Neural progenitor cell (in vitro differentiated cells): Measurements from ENCODE around the gene FOXN3. TPM values are rescaled to one million over a fixed set of nuclear protein-coding genes. Genes with fewer than 3 reads are reported as not detected.

Experiments used
- DNase-seq: peaks from one replicate; pipeline ENCODE4 v3.0.0-alpha.2; 2016; ENCODE audit warnings: low spot score
- H2AFZ ChIP-seq: fragments of 200-600 bp; sonication (generic); replicated peaks from 2 replicates; pipeline ENCODE4 v1.6.1; 2016; ENCODE audit warnings: antibody characterized with exemption
- H3F3A ChIP-seq: fragments of 200-600 bp; sonication (generic); 2 replicates; pipeline ENCODE4 v1.6.1; 2016; ENCODE audit warnings: antibody characterized with exemption, low read depth
- H3K27ac ChIP-seq: fragments of 200-600 bp; sonication (generic); 2 replicates; pipeline ENCODE4 v1.5.1; 2016; ENCODE audit warnings: mild to moderate bottlenecking
- H3K27me3 ChIP-seq: fragments of 200-600 bp; sonication (generic); 2 replicates; pipeline ENCODE4 v1.6.1; 2016; ENCODE audit warnings: mild to moderate bottlenecking, moderate library complexity
- H3K36me3 ChIP-seq: fragments of 200-600 bp; sonication (generic); 2 replicates; pipeline ENCODE4 v1.5.1; 2016
- H3K4me1 ChIP-seq: fragments of 200-600 bp; sonication (generic); 2 replicates; pipeline ENCODE4 v1.6.1; 2016; ENCODE audit warnings: mixed run types
- H3K4me2 ChIP-seq: fragments of 200-600 bp; sonication (generic); 2 replicates; pipeline ENCODE4 v1.6.1; 2016
- H3K4me3 ChIP-seq: fragments of 200-600 bp; sonication (generic); 2 replicates; pipeline ENCODE4 v1.5.1; 2016
- H3K79me2 ChIP-seq: fragments of 200-600 bp; sonication (generic); 2 replicates; pipeline ENCODE4 v1.6.1; 2016; ENCODE audit warnings: low read depth
- H3K9ac ChIP-seq: fragments of 200-600 bp; sonication (generic); 2 replicates; pipeline ENCODE4 v1.6.1; 2016
- H3K9me3 ChIP-seq: fragments of 200-600 bp; sonication (generic); 2 replicates; pipeline ENCODE4 v1.5.1; 2016; ENCODE audit warnings: low read depth
- H4K20me1 ChIP-seq: fragments of 200-600 bp; sonication (generic); 2 replicates; pipeline ENCODE4 v1.6.1; 2016; ENCODE audit warnings: low read depth
- H3K27ac Mint-ChIP-seq: 3 replicates; pipeline ENCODE4 v1.8.0; 2021; ENCODE audit warnings: mixed read lengths
- H3K27me3 Mint-ChIP-seq: 2 replicates; pipeline ENCODE4 v1.8.0; 2022; ENCODE audit warnings: low read depth, mild to moderate bottlenecking, inconsistent platforms, moderate library complexity, mixed read lengths; ENCODE audit not compliant: insufficient read depth
- H3K36me3 Mint-ChIP-seq: 3 replicates; pipeline ENCODE4 v1.8.0; 2021; ENCODE audit warnings: mixed read lengths
- H3K4me1 Mint-ChIP-seq: 3 replicates; pipeline ENCODE4 v1.8.0; 2021; ENCODE audit warnings: mixed read lengths
- H3K4me3 Mint-ChIP-seq: 3 replicates; pipeline ENCODE4 v1.8.0; 2021; ENCODE audit warnings: mild to moderate bottlenecking, moderate library complexity, mixed read lengths
- H3K9me3 Mint-ChIP-seq: 3 replicates; pipeline ENCODE4 v1.8.0; 2020; ENCODE audit warnings: mixed read lengths
- EZH2 ChIP-seq: fragments of 200-600 bp; sonication (generic); IDR thresholded peaks from 2 replicates; pipeline ENCODE4 v1.6.1; 2017; ENCODE audit warnings: antibody characterized with exemption, mild to moderate bottlenecking, moderate library complexity
- EZH2phosphoT487 ChIP-seq: fragments of 200-600 bp; sonication (generic); IDR thresholded peaks from 2 replicates; pipeline ENCODE4 v1.6.1; 2017; ENCODE audit warnings: antibody characterized with exemption
- total RNA-seq: library from RNA; depleted of rRNA; stranded (reverse); fragments of >200 nt; gene quantifications from 2 replicates; pipeline ENCODE4 v1.2.3, GENCODE V29; 2015; ENCODE audit warnings: low replicate concordance
- TF ChIP-seq, protein P1 (sequence below): fragments of 200-600 bp; sonication (generic); IDR thresholded peaks from 2 replicates; pipeline ENCODE4 v1.5.1; 2017; ENCODE audit warnings: antibody characterized with exemption, mild to moderate bottlenecking

The FOXN3 gene
- total RNA-seq, 1 donor from 2014 or later: 39.5 TPM

- peak overlapping the region; percentile 21 for H3K27ac Mint-ChIP-seq
- H3F3A ChIP-seq: no peaks in the 10 kb centered on the region
Measured at GRCh38 chr14:89255012-89255411, 162.0 kb downstream of the FOXN3 start.

DNA sequence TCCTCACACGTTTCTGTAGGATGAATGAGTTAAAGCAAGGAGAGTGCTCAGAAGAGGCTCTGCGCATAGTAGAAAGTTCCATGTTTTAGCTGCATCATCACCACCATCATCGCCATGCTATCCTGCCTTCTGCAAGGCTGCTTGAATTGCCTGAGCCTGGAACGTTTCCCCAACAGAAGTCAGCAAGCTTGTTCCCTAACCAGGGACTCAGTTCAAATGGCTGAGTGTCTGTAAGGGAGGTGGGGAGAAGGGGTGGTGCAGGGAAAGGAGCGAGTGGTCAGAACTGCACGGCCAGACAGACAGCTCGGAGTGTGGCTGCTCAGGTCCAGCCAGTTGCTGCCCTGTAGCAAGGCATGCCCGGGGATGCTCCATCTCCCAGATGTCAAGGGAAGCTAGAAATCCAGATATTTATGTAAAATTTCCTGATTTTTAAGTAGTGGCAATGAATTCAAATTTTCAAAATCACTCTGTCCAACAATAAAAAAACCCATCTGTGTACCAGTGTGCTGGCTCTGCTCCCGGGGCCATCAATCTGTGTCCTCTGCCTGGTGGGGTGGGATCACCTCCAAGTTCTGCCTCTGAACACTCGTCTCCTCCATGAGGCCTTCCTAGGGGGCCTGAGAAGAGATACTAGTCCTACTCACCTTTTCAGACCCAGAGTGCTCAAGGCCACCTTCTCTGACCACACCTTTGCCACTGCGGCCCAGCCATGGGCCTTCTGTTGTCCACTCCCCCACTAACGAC, 162.7 kb downstream of the FOXN3 start:
- Histone ChIP-seq H4K20me1 (peaks cover 8% of the 10 kb centered on the region), H3K9ac (no peak overlapping the region), H3K9me3 (no peaks in the 10 kb centered on the region), H3K4me2 (no peak overlapping the region), H3K4me1 (peaks cover 3% of the 10 kb centered on the region), H3K79me2 (peaks cover 44% of the 10 kb centered on the region), H2AFZ (no peak overlapping the region), H3K27me3 (no peaks in the 10 kb centered on the region), H3K4me3 (no peak overlapping the region), H3K36me3 (no peaks in the 10 kb centered on the region), H3F3A (no peaks in the 10 kb centered on the region), H3K27ac (no peak overlapping the region)
- H3K27ac Mint-ChIP-seq: no peak overlapping the region
- H3K36me3 Mint-ChIP-seq: peaks cover 18% of the 10 kb centered on the region
- DNase-seq: no peak
- H3K9me3 Mint-ChIP-seq: peaks cover 8% of the 10 kb centered on the region
- H3K4me3 Mint-ChIP-seq: no peak overlapping the region
- H3K27me3 Mint-ChIP-seq: peaks cover 7% of the 10 kb centered on the region
- H3K4me1 Mint-ChIP-seq: no peaks in the 10 kb centered on the region
- TF ChIP-seq, protein P1, sequence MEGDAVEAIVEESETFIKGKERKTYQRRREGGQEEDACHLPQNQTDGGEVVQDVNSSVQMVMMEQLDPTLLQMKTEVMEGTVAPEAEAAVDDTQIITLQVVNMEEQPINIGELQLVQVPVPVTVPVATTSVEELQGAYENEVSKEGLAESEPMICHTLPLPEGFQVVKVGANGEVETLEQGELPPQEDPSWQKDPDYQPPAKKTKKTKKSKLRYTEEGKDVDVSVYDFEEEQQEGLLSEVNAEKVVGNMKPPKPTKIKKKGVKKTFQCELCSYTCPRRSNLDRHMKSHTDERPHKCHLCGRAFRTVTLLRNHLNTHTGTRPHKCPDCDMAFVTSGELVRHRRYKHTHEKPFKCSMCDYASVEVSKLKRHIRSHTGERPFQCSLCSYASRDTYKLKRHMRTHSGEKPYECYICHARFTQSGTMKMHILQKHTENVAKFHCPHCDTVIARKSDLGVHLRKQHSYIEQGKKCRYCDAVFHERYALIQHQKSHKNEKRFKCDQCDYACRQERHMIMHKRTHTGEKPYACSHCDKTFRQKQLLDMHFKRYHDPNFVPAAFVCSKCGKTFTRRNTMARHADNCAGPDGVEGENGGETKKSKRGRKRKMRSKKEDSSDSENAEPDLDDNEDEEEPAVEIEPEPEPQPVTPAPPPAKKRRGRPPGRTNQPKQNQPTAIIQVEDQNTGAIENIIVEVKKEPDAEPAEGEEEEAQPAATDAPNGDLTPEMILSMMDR: no peak
- TF ChIP-seq EZH2: no peak
- no peak for TF ChIP-seq EZH2phosphoT487

More at GRCh38 chr14:89255012-89255411, 162.0 kb downstream of the FOXN3 start:
- Mint-ChIP-seq H3K9me3 (peaks cover 8% of the 10 kb centered on the region), H3K4me3 (no peak overlapping the region), H3K36me3 (peaks cover 18% of the 10 kb centered on the region), H3K27me3 (peaks cover 7% of the 10 kb centered on the region), H3K4me1 (no peaks in the 10 kb centered on the region)
- Histone ChIP-seq H3K9me3 (no peaks in the 10 kb centered on the region), H3K27ac (no peak overlapping the region), H3K27me3 (no peaks in the 10 kb centered on the region), H3K4me2 (no peak overlapping the region), H3K79me2 (peaks cover 48% of the 10 kb centered on the region), H3K36me3 (no peaks in the 10 kb centered on the region), H4K20me1 (peaks cover 12% of the 10 kb centered on the region), H3K4me1 (peaks cover 3% of the 10 kb centered on the region), H3K4me3 (no peak overlapping the region), H3K9ac (no peak overlapping the region), H2AFZ (no peak overlapping the region)
- TF ChIP-seq EZH2 (no peak), EZH2phosphoT487 (no peak)
- TF ChIP-seq, protein P1: no peak
- DNase-seq: no peak

DNA sequence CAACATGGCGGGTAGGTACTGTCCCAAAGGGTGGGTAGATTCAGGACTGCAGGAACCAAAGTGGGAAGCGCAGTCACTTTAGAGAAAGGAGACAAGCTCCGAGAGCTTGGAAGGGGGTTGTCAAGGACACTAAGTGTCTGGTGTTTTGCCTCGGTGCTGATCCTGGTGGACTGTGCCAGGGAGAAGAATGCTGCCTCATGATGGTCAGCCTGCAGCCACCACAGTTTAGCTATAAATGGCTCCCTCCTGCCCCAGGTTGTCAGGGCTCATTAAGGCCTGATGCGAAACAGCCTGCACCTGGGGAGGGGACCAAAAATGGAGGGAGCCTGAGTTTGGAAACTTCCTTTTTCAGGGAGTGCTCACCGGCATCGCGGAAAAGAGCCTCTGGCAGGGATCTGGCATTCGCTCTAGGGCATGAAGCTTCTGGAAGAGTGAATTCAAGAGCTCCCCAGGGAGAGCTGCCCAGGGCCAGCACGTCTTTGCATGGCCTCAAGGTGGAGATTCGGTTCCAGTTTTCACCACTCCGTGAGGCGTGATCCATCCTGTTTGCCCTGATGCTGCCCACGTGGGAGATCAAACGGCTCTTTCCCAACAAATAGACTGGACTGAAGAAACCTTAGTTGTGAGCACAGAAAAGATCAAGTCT, 164.0 kb downstream of the FOXN3 start:
- Histone ChIP-seq H3K27ac (no peak overlapping the region), H3K9ac (no peak overlapping the region), H3K27me3 (no peaks in the 10 kb centered on the region), H4K20me1 (peaks cover 4% of the 10 kb centered on the region), H3K4me1 (peaks cover 3% of the 10 kb centered on the region), H3K79me2 (peaks cover 40% of the 10 kb centered on the region), H3K4me3 (no peak overlapping the region), H3K9me3 (no peaks in the 10 kb centered on the region), H3K36me3 (no peaks in the 10 kb centered on the region), H3K4me2 (no peak overlapping the region), H3F3A (no peaks in the 10 kb centered on the region), H2AFZ (no peak overlapping the region)
- TF ChIP-seq, protein P1: peak; percentile 17
- TF ChIP-seq EZH2phosphoT487 (no peak), EZH2 (no peak)
- H3K27me3 Mint-ChIP-seq: peaks cover 7% of the 10 kb centered on the region
- peaks cover 6% of the 10 kb centered on the region for H3K9me3 Mint-ChIP-seq
- DNase-seq: peak; percentile 17
- H3K36me3 Mint-ChIP-seq: peaks cover 15% of the 10 kb centered on the region
- peak overlapping the region; percentile 40 for H3K27ac Mint-ChIP-seq
- no peaks in the 10 kb centered on the region for H3K4me1 Mint-ChIP-seq
- no peak overlapping the region for H3K4me3 Mint-ChIP-seq
